Left cardiac atrium (tissue), 4 donors: ENCODE measurements around the gene C16orf74. TPM values are rescaled to one million over a fixed set of nuclear protein-coding genes. Genes with fewer than 3 reads are reported as not detected.

Experiments used
- ATAC-seq, 2 donors: fragments of 200-7000 bp; cut with Tn5 transposase; one replicate each; pipeline ENCODE4 v1.9.1; 2020; ENCODE audit warnings: mild to moderate bottlenecking in 2 of 2, moderate library complexity in 2 of 2
- DNase-seq: peaks from one replicate; pipeline ENCODE4 v3.0.0-alpha.2; 2020
- intact Hi-C, 2 donors: fragments of 100-400 bp; cut with DNase I; formaldehyde crosslinking; loops; one replicate each; pipeline versions ENCODE4 v1.14.1 to v1.15.1; 2022 to 2023
- microRNA-seq, 2 donors: library from miRNA; unstranded; fragments of <30 nt; microRNA quantifications; one replicate each; pipeline ENCODE4 v1.2.0, GENCODE V29; 2020
- total RNA-seq, 2 donors: library from RNA; stranded (reverse); fragmentation: NEBNext Ultra II Directional; extraction: Animal tissue kit (Norgen Biotek cat#: 25700); gene quantifications; one replicate each; pipeline ENCODE4 v1.2.1, GENCODE V29; 2021
- donor health status: DM: no; HTN: yes; CAD: no.
- donor health status: DM: no; HTN: yes; CAD: no; lungs with severe emphysema.
- donor health status: DM: yes; HTN: yes; CAD: no.
- donor health status: Dilated cardiomyopathy.

Gene C16orf74
- total RNA-seq, 2 donors from 2014 or later, result 2.3 to 2.6 TPM

DNA sequence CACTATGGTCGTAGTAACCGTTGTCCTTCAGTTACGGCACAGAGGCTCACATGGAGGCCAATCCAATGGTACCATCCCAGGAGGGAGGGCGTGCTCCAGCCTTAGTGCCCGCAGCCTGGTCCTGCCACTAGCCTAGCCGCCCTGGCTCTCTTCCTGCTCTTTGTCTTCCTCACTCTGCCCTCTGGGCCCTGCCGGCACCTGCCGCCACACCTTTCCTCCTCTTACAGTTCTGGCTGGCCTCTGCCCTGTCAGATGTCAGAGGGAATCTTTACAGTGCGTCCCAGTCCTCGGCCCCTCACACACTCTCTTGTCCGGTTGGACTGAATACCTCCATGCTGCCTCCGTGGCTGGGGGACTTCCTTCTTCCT lies 85.5 kb downstream of the C16orf74 start:
- ATAC-seq (no peak), DNase-seq (peak; percentile 4)
- intact Hi-C loops, result no loop called here

DNA sequence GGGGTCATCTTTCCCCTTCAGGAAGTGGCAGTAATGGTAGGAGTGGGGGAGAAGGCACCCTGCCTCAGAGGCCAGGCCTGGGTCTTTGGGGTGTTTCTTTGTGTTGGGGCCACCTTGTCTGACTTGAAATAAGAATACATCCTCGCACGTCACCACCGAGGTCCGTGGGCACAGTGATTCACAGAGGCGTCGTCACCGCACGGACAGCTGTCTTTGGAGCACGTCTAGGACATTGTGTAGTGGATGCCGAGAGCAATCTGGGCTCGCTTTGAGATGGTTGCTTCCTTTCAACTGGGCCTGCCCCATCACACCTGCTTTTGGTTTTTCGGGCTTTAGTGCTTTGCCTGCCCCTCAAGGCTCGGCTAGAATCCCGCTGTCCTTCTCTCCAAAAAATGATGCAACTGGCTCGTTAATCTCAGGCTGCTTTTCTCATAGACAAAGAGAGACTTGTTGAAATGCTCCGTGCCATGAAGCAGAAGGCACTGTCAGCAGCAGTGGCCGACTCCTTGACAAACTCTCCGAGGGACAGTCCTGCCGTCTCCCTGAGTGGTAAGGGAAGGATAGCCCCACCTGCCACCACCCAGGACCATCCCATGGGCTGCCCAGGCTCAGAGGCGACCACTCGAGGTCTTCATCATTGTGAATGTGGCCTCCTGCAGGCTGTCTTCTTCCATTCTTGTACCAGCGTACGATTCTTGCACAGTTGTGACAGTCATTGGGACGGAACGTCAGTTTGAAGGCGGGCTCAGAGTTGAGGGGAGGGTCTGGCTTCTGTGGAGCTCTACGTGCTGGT lies 86.1 kb downstream of the C16orf74 start:
- peak; percentile 11 for DNase-seq
- intact Hi-C loops, result no loop called here

GRCh38 chr16:85663891-85664321 lies 87.0 kb downstream of the C16orf74 start:
- intact Hi-C loops, result no loop called here

More for the DNA sequence above, 86.1 kb downstream of the C16orf74 start:
- no peak for ATAC-seq

GRCh38 chr16:85662976-85663830 lies 87.7 kb downstream of the C16orf74 start:
- peak; percentile 10 for DNase-seq
- ATAC-seq, result no peak
- intact Hi-C loops, result no loop called here

More at GRCh38 chr16:85663891-85664321, 87.0 kb downstream of the C16orf74 start:
- DNase-seq (peak; percentile 22), ATAC-seq (peak; percentile 7 to 16)

DNA sequence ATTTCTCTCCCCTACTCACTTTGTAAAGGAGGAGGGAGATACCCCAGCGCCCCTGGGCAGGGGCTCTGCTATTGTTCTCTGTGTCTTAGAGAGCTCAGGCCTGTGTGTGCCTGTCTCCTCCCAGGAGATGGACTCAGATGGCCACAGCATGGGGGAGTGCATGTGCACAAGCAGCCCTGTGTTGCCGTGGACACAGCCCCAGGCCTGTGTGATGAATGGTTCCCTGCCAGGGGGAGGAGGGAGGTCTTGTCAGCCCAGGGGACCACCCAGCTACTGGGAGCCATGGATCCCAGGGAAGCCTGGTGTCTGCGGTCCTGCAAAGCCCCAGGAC lies 88.4 kb downstream of the C16orf74 start:
- intact Hi-C loops, result no loop called here
- ATAC-seq (no peak), DNase-seq (peak; percentile 4)

- ATAC-seq (no peak), DNase-seq (peak; percentile 17)
- intact Hi-C loops, result no loop called here
Measured at GRCh38 chr16:85661740-85662481, 89.0 kb downstream of the C16orf74 start.

DNA sequence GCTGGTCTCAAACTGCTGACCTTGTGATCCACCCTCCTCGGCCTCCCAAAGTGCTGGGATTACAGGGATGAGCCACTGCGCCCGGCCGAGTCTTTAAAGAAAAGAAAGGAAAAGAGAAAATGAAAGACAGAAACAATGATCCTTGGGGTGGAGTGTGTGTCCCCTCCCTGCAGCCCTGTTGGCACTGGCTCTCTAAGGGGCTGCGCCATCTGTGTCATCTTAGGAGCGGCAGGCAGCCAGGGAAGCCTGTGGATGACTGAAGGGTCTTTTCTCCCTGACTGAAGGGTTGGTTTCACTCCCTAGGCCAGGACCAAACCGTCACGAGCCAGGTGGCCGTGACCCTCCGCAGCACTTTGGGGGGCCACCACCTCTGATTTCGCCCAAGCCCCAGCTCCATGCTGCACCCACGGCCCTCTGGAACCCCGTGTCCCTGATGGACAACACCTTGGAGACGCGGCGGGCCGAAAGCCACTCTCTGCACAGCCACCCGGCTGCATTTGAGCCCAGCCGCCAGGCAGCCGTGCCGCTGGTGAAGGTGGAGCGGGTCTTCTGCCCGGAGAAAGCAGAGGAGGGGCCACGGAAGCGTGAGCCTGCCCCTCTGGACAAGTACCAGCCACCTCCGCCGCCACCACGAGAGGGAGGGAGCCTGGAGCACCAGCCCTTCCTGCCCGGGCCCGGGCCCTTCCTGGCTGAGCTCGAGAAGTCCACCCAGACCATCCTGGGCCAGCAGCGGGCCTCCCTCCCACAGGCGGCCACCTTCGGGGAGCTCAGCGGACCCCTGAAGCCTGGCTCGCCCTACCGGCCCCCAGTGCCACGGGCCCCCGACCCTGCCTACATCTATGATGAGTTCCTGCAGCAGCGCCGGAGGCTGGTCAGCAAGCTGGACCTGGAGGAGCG lies 89.8 kb downstream of the C16orf74 start:
- DNase-seq (peak; percentile 22), ATAC-seq (no peak)
- intact Hi-C loops, result no loop called here

DNA sequence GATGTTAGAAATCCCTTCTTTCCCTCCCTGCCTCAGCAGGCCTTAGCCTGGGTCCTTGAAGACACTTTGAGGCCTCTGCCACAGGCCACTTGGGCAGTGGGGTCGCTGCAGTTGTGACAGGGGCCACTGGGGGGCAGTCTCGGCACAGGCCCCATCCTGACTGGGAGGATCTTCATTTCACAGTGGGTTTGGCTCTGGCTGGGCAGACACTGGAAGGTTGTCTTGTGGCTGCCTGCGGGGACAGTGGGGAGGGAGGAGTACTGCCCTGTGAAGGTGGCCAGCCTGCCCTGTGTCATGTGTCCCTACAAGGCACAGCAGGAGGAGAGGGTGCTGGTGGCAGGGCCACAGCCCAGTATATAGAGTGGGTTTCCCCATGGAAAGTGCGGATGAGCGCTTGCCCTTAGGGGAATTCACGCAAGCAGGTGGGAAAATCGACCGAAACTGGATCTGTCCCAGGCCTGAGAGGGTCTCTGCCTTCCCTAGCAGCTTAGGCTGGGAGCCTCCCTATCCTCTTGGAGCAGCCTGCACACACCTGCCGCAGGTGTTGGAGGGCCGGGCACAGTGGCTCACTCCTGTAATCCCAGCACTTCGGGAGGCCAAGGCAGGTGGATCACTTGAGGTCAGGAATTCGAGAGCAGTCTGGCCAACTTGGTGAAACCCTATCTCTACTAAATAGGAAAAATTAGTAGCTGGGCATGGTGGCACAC lies 90.9 kb downstream of the C16orf74 start:
- DNase-seq (peak; percentile 71), ATAC-seq (peak; percentile 75 to 76)
- intact Hi-C loops, result no loop called here

GRCh38 chr16:85659336-85659735 lies 91.6 kb downstream of the C16orf74 start:
- intact Hi-C loops, result no loop called here
- no peak for ATAC-seq
- no peak for DNase-seq

DNA sequence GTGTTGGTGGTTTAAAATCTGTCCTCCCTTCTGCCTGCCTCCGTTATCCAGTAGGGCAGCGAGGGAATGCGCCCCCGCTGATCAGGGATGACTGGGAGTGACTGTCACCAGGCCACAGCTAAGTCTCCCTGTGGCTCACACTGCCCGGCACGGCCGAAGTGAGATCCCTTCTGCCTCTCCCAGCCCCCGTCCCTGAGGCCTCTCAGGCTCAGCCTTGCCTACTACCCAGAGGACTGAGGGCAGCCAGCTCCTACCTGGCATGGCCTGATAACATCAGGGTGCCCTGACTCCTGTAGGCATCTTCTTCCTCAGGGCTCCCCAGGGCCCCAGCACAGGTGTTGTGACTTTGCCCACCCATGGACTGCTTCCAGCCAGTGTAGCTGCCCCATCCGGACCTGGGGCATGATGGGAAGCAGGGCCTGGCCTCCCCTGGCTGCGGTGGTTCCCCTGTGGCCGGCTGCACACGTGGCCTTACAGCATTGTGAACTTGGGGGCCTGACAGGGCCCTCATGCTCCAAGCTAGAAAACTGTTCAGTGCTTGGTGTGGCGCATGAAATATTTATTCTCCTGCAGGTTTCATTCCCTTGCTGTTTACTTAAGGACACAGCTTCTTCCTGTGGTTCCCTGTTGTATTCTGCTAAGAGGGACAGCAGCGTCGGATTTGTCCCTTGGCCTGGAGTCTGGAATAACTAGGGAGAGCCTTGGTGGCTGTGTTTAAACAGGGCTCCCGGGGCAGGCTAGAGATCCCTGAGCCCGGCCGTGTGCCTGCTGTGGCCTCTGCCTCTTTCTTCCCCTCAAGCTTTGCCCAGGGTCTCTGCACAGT lies 92.2 kb downstream of the C16orf74 start:
- intact Hi-C loops, result no loop called here
- DNase-seq (no peak), ATAC-seq (no peak)

DNA sequence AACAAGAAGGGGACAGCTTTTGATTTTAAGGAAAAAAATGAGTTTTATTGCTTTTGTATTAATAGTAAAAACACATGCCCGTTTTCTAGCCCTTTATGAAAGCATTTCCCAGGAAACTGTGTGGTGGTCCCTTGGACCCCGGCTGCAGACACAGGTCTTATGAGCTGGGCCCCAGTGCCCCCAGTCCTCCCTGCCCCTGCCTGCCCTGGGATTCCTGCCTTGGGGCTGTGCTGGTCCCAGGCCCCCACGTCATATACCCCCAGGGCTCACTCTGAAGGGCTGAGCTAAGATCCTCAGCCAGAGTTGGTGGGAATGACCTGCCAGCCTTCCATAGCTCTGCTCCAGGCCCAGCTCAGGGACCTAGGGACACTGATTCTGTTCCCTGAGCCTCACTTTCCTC lies 92.9 kb downstream of the C16orf74 start:
- DNase-seq (no peak), ATAC-seq (no peak)
- intact Hi-C loops, result no loop called here

Small RNA genes within 50 kb of the gene (microRNA-seq; reads per million reads assigned to microRNA genes)
- gene MIR1910, result 0 to 1.0 reads per million in 2 donors

Other genes starting within 250 kb of the C16orf74 start
- gene GSE1, start 137.8 kb downstream of the C16orf74 start, total RNA-seq, result 10 to 100 TPM; 54.6 to 60.6 TPM
- 1 to 10 TPM; 1.2 to 2.4 TPM for gene GINS2, start 62.1 kb downstream of the C16orf74 start, total RNA-seq
- 10 to 100 TPM; 18.6 to 24.4 TPM for gene EMC8, start 48.4 kb upstream of the C16orf74 start, total RNA-seq
- 1,000 to 10,000 TPM; 1,590 to 1,597 TPM for gene COX4I1, start 48.6 kb upstream of the C16orf74 start, total RNA-seq
- gene IRF8, start 148.1 kb upstream of the C16orf74 start, total RNA-seq, result 10 to 100 TPM in 1 of 2 donors, 1 to 10 TPM in 1; 9.2 to 15.6 TPM